GM18511 (cell line): Measurements from ENCODE around the gene TADA2B.

Experiments
- ATAC-seq: cut with Tn5 transposase; IDR thresholded peaks from one replicate; pipeline ENCODE4 v1.9.1; 2021; ENCODE audit warnings: mild to moderate bottlenecking, moderate library complexity; ENCODE audit not compliant: unreplicated experiment

Gene TADA2B

GRCh38 chr4:7037425-7037824 lies 5.7 kb upstream of the TADA2B start:
- no peak for ATAC-seq

- ATAC-seq = no peak
These were observed 2.4 kb upstream of the TADA2B start for GRCh38 chr4:7040765-7041164.

GRCh38 chr4:7041246-7041645 lies 1.9 kb upstream of the TADA2B start:
- ATAC-seq = no peak

- ATAC-seq = no peak
These were observed 1.2 kb upstream of the TADA2B start for GRCh38 chr4:7041801-7042502.

GRCh38 chr4:7042503-7043283 lies 479 bp upstream of the TADA2B start:
- ATAC-seq = peak; percentile 77

- ATAC-seq = no peak
These were observed 1.2 kb downstream of the TADA2B start for GRCh38 chr4:7044137-7044930.

GRCh38 chr4:7045553-7045952 lies 2.4 kb downstream of the TADA2B start:
- ATAC-seq = no peak

GRCh38 chr4:7045961-7046921 lies 3.1 kb downstream of the TADA2B start:
- ATAC-seq = no peak

GRCh38 chr4:7046971-7047370 lies 3.8 kb downstream of the TADA2B start:
- no peak for ATAC-seq

- no peak for ATAC-seq
These were observed 5.5 kb downstream of the TADA2B start for GRCh38 chr4:7048642-7049041.

GRCh38 chr4:7049295-7049694 lies 6.1 kb downstream of the TADA2B start:
- no peak for ATAC-seq

- ATAC-seq = no peak
These were observed 6.6 kb downstream of the TADA2B start for GRCh38 chr4:7049739-7050138.

- no peak for ATAC-seq
These were observed 7.4 kb downstream of the TADA2B start for GRCh38 chr4:7050481-7051143.

GRCh38 chr4:7051144-7051495 lies 7.9 kb downstream of the TADA2B start:
- no peak for ATAC-seq

- no peak for ATAC-seq
These were observed 8.7 kb downstream of the TADA2B start for GRCh38 chr4:7051905-7052304.

- no peak for ATAC-seq
These were observed 9.1 kb downstream of the TADA2B start for GRCh38 chr4:7052313-7052712.

GRCh38 chr4:7052923-7053715 lies 9.9 kb downstream of the TADA2B start:
- no peak for ATAC-seq

GRCh38 chr4:7054106-7054880 lies 11.1 kb downstream of the TADA2B start:
- ATAC-seq = no peak
